ENCODE results near the gene PDE4D.
A peak's percentile ranks its signal among the peaks of the same experiment; 100 is the strongest.

The PDE4D gene

GRCh38 chr5:58938563-58939424 lies 954.7 kb downstream of the PDE4D start:
- no peak overlapping the region for H3K4me3 ChIP-seq (ENCODE audit: low read depth, low read length)
- H3K79me2 ChIP-seq (ENCODE audit: control insufficient read depth, insufficient read depth, low read length, unreplicated experiment) = no peaks in the 10 kb centered on the region

GRCh38 chr5:58937031-58937681 lies 956.4 kb downstream of the PDE4D start:
- Histone ChIP-seq H2AFZ (ENCODE audit: low read length, unreplicated experiment) (no peak overlapping the region), H3K79me2 (ENCODE audit: control insufficient read depth, insufficient read depth, low read length, unreplicated experiment) (no peaks in the 10 kb centered on the region), H3K4me1 (ENCODE audit: control insufficient read depth, insufficient read depth, low read length, unreplicated experiment) (peaks cover 21% of the 10 kb centered on the region), H3K27me3 (ENCODE audit: insufficient read depth, low read length) (no peaks in the 10 kb centered on the region), H3K4me3 (ENCODE audit: low read depth, low read length) (no peak overlapping the region), H3K27ac (ENCODE audit: low read depth, low read length) (no peak overlapping the region), H3K36me3 (ENCODE audit: insufficient read depth, low read length) (no peaks in the 10 kb centered on the region)

More at GRCh38 chr5:58938563-58939424, 954.7 kb downstream of the PDE4D start:
- no peak overlapping the region for H2AFZ ChIP-seq (ENCODE audit: low read length, unreplicated experiment)
- no peaks in the 10 kb centered on the region for H3K27me3 ChIP-seq (ENCODE audit: insufficient read depth, low read length)
- H3K36me3 ChIP-seq (ENCODE audit: insufficient read depth, low read length) = no peaks in the 10 kb centered on the region
- H3K4me1 ChIP-seq (ENCODE audit: control insufficient read depth, insufficient read depth, low read length, unreplicated experiment) = peaks cover 23% of the 10 kb centered on the region
- no peak overlapping the region for H3K27ac ChIP-seq (ENCODE audit: low read depth, low read length)

GRCh38 chr5:58934629-58935097 lies 958.9 kb downstream of the PDE4D start:
- H3K4me3 ChIP-seq (ENCODE audit: low read depth, low read length) = peak overlapping the region; percentile 20
- no peaks in the 10 kb centered on the region for H3K36me3 ChIP-seq (ENCODE audit: insufficient read depth, low read length)
- H3K4me1 ChIP-seq (ENCODE audit: control insufficient read depth, insufficient read depth, low read length, unreplicated experiment) = peaks cover 14% of the 10 kb centered on the region
- peak overlapping the region; percentile 34; the same call in 1 of the 2 replicates for H3K27ac ChIP-seq (ENCODE audit: low read depth, low read length)
- H3K27me3 ChIP-seq (ENCODE audit: insufficient read depth, low read length) = no peaks in the 10 kb centered on the region
- no peaks in the 10 kb centered on the region for H3K79me2 ChIP-seq (ENCODE audit: control insufficient read depth, insufficient read depth, low read length, unreplicated experiment)
- H2AFZ ChIP-seq (ENCODE audit: low read length, unreplicated experiment) = peak overlapping the region; percentile 85

- Histone ChIP-seq H3K79me2 (ENCODE audit: control insufficient read depth, insufficient read depth, low read length, unreplicated experiment) (no peaks in the 10 kb centered on the region), H3K4me1 (ENCODE audit: control insufficient read depth, insufficient read depth, low read length, unreplicated experiment) (peaks cover 17% of the 10 kb centered on the region), H3K27me3 (ENCODE audit: insufficient read depth, low read length) (no peaks in the 10 kb centered on the region), H3K27ac (ENCODE audit: low read depth, low read length) (peak overlapping the region; percentile 34; the same call in 1 of the 2 replicates), H3K4me3 (ENCODE audit: low read depth, low read length) (peak overlapping the region; percentile 20), H3K36me3 (ENCODE audit: insufficient read depth, low read length) (no peaks in the 10 kb centered on the region), H2AFZ (ENCODE audit: low read length, unreplicated experiment) (peak overlapping the region; percentile 85)
Observed at GRCh38 chr5:58933891-58934628, 959.5 kb downstream of the PDE4D start.

- peaks cover 17% of the 10 kb centered on the region for H3K4me1 ChIP-seq (ENCODE audit: control insufficient read depth, insufficient read depth, low read length, unreplicated experiment)
- H3K27me3 ChIP-seq (ENCODE audit: insufficient read depth, low read length) = no peaks in the 10 kb centered on the region
- no peak overlapping the region for H3K4me3 ChIP-seq (ENCODE audit: low read depth, low read length)
- H2AFZ ChIP-seq (ENCODE audit: low read length, unreplicated experiment) = no peak overlapping the region
- no peaks in the 10 kb centered on the region for H3K79me2 ChIP-seq (ENCODE audit: control insufficient read depth, insufficient read depth, low read length, unreplicated experiment)
- H3K36me3 ChIP-seq (ENCODE audit: insufficient read depth, low read length) = no peaks in the 10 kb centered on the region
- no peak overlapping the region for H3K27ac ChIP-seq (ENCODE audit: low read depth, low read length)
Observed at GRCh38 chr5:58932057-58932612, 961.4 kb downstream of the PDE4D start.

GRCh38 chr5:58930520-58930919 lies 963.0 kb downstream of the PDE4D start:
- no peaks in the 10 kb centered on the region for H3K27me3 ChIP-seq (ENCODE audit: insufficient read depth, low read length)
- no peak overlapping the region for H3K4me3 ChIP-seq (ENCODE audit: low read depth, low read length)
- no peaks in the 10 kb centered on the region for H3K79me2 ChIP-seq (ENCODE audit: control insufficient read depth, insufficient read depth, low read length, unreplicated experiment)
- no peak overlapping the region for H2AFZ ChIP-seq (ENCODE audit: low read length, unreplicated experiment)
- no peak overlapping the region for H3K27ac ChIP-seq (ENCODE audit: low read depth, low read length)
- peaks cover 33% of the 10 kb centered on the region for H3K4me1 ChIP-seq (ENCODE audit: control insufficient read depth, insufficient read depth, low read length, unreplicated experiment)
- no peaks in the 10 kb centered on the region for H3K36me3 ChIP-seq (ENCODE audit: insufficient read depth, low read length)

- peaks cover 28% of the 10 kb centered on the region for H3K4me1 ChIP-seq (ENCODE audit: control insufficient read depth, insufficient read depth, low read length, unreplicated experiment)
- H2AFZ ChIP-seq (ENCODE audit: low read length, unreplicated experiment) = no peak overlapping the region
- no peaks in the 10 kb centered on the region for H3K27me3 ChIP-seq (ENCODE audit: insufficient read depth, low read length)
Observed at GRCh38 chr5:58929726-58930125, 963.8 kb downstream of the PDE4D start.

GRCh38 chr5:58927938-58928337 lies 965.6 kb downstream of the PDE4D start:
- no peaks in the 10 kb centered on the region for H3K27me3 ChIP-seq (ENCODE audit: insufficient read depth, low read length)
- H3K4me1 ChIP-seq (ENCODE audit: control insufficient read depth, insufficient read depth, low read length, unreplicated experiment) = peaks cover 30% of the 10 kb centered on the region
- H2AFZ ChIP-seq (ENCODE audit: low read length, unreplicated experiment) = no peak overlapping the region
- no peak overlapping the region for H3K4me3 ChIP-seq (ENCODE audit: low read depth, low read length)
- no peaks in the 10 kb centered on the region for H3K79me2 ChIP-seq (ENCODE audit: control insufficient read depth, insufficient read depth, low read length, unreplicated experiment)
- H3K27ac ChIP-seq (ENCODE audit: low read depth, low read length) = no peak overlapping the region
- no peaks in the 10 kb centered on the region for H3K36me3 ChIP-seq (ENCODE audit: insufficient read depth, low read length)

More at GRCh38 chr5:58929726-58930125, 963.8 kb downstream of the PDE4D start:
- H3K36me3 ChIP-seq (ENCODE audit: insufficient read depth, low read length) = no peaks in the 10 kb centered on the region
- no peaks in the 10 kb centered on the region for H3K79me2 ChIP-seq (ENCODE audit: control insufficient read depth, insufficient read depth, low read length, unreplicated experiment)
- H3K27ac ChIP-seq (ENCODE audit: low read depth, low read length) = no peak overlapping the region
- H3K4me3 ChIP-seq (ENCODE audit: low read depth, low read length) = no peak overlapping the region

GRCh38 chr5:58927181-58927580 lies 966.3 kb downstream of the PDE4D start:
- Histone ChIP-seq H3K27me3 (ENCODE audit: insufficient read depth, low read length) (no peaks in the 10 kb centered on the region), H3K4me1 (ENCODE audit: control insufficient read depth, insufficient read depth, low read length, unreplicated experiment) (peaks cover 37% of the 10 kb centered on the region), H2AFZ (ENCODE audit: low read length, unreplicated experiment) (peak overlapping the region; percentile 72)

GRCh38 chr5:58926541-58926935 lies 967.0 kb downstream of the PDE4D start:
- Histone ChIP-seq H3K4me1 (ENCODE audit: control insufficient read depth, insufficient read depth, low read length, unreplicated experiment) (peaks cover 40% of the 10 kb centered on the region), H3K4me3 (ENCODE audit: low read depth, low read length) (peak overlapping the region; percentile 30), H3K27ac (ENCODE audit: low read depth, low read length) (no peak overlapping the region), H3K27me3 (ENCODE audit: insufficient read depth, low read length) (no peaks in the 10 kb centered on the region), H3K79me2 (ENCODE audit: control insufficient read depth, insufficient read depth, low read length, unreplicated experiment) (no peaks in the 10 kb centered on the region), H3K36me3 (ENCODE audit: insufficient read depth, low read length) (no peaks in the 10 kb centered on the region), H2AFZ (ENCODE audit: low read length, unreplicated experiment) (peak overlapping the region; percentile 72)

More at GRCh38 chr5:58927181-58927580, 966.3 kb downstream of the PDE4D start:
- Histone ChIP-seq H3K27ac (ENCODE audit: low read depth, low read length) (no peak overlapping the region), H3K79me2 (ENCODE audit: control insufficient read depth, insufficient read depth, low read length, unreplicated experiment) (no peaks in the 10 kb centered on the region), H3K36me3 (ENCODE audit: insufficient read depth, low read length) (no peaks in the 10 kb centered on the region), H3K4me3 (ENCODE audit: low read depth, low read length) (peak overlapping the region; percentile 30; the same call in 1 of the 2 replicates)
